GM10266 (cell line): ENCODE results near the gene SUPT3H.

Experiments
- DNase-seq: peaks from one replicate; pipeline ENCODE4 v3.0.0; 2012; ENCODE audit errors: extremely low spot score
- CTCF ChIP-seq: IDR thresholded peaks from 2 replicates; pipeline ENCODE4 v1.5.1; 2012; ENCODE audit warnings: mild to moderate bottlenecking, low read depth; ENCODE audit not compliant: control insufficient read depth, insufficient read depth; ENCODE audit errors: missing control alignments

Gene SUPT3H

GRCh38 chr6:44942201-44942600 is 435.5 kb downstream of the SUPT3H start:
- TF ChIP-seq CTCF, result no peak
- no peak for DNase-seq

- no peak for TF ChIP-seq CTCF
- DNase-seq, result no peak
Observed at GRCh38 chr6:44940367-44940766, 437.4 kb downstream of the SUPT3H start.

- no peak for DNase-seq
- TF ChIP-seq CTCF, result no peak
Observed at GRCh38 chr6:44935693-44936300, 441.9 kb downstream of the SUPT3H start.

GRCh38 chr6:44933108-44933507 is 444.6 kb downstream of the SUPT3H start:
- no peak for DNase-seq
- TF ChIP-seq CTCF, result no peak

GRCh38 chr6:44932651-44933091 is 445.1 kb downstream of the SUPT3H start:
- DNase-seq, result no peak
- no peak for TF ChIP-seq CTCF

- DNase-seq, result no peak
- TF ChIP-seq CTCF, result no peak
Observed at GRCh38 chr6:44931385-44931784, 446.3 kb downstream of the SUPT3H start.

- DNase-seq, result no peak
- TF ChIP-seq CTCF, result no peak
Observed at GRCh38 chr6:44926556-44926955, 451.2 kb downstream of the SUPT3H start.
